ENCODE measurements around the gene ZNF423.

Gene ZNF423

DNA sequence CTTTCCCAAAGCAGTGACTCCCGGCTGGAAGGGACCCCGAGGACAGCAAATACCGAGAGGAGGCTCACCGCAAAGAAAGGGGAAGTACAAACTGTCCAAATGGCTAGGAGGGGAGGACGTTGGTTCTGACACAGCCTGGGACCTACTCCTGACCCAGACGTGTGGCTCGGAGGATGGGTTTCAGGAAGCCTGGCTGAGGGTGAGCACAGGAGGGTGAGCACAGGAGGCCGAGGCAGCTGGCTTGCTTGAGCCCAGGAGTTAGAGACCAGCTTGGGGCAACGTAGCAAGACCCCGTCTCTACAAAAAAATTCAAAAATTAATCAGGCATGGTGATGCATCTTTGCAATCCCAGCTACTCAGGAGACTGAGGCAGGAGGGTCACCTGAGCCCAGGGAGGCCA is 399.1 kb downstream of the ZNF423 start:
- no peak for DNase-seq (ENCODE audit: low spot score)

DNA sequence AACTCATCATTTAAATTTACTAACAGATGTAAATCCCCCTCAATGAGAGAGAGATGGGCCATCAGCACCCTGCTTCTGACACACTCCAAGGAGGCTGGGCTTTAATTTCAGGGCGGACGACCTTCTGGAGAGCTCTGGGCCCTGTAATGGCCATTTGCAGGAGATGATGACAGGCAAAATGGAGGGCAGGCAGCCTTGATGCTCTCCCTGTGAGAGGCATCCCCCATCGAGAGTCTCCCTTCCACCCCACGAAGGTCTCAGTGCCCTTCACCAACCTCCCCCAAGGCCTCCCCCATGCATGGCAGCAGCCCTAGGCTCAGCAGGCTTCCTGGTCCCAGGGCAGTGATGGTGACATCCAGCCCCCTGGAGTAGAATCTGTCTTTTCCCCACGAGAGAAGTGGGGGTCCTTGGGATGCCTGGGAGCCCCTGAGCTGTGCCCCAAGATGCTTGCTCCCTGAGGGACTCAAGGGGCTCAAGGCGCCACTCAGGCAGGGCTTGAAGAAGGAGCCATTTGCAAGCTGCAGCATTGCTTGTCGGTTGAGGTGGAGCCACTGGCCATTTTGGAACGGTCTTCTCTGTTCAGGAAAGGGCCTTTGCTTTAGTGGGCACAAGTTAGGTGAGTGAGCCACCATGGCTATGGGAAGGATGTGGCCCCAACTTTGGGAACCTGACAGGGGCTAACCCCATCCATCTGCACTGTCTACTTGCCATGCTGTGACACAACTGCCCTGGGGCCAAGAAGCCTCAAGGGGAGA is 399.7 kb downstream of the ZNF423 start:
- no peak for DNase-seq (ENCODE audit: low spot score)

DNA sequence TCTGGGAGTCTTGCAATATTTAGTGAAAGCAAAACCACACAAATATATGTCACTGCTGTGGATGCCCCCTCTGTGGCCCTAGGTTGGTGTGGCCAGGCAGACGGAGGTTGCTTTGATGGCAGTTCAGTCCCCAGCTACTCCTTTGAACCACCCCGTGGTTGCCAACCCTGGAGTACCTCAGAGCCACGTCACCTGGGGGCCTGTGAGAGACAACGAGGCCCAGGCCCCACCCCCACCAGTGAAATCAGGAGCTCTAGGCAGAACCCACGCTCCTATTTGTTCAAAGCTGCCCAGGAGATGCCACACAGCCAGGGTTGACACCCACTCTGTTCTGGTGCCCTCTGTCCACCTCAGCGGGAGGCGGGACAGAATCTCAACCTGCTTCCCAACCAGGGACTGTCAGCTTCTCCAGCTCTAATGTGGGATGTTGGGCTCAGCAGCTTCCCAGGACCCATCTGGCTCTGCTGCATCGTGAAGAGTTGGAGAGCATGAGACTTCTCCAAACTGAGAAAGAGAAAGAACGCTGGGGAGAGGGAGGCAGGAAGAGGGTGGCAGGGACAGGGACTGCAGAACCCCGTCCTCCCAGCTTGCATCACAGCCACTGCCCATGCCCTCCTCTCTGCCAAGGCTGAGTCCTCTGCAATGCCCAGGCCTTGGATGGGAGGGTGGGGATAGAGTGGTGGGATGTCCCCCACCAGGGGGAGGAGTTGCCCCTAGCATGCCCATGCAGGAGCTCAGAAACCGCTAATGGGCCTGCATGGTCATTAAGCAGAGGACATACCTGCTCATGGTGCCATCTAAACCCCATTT is 400.5 kb downstream of the ZNF423 start:
- no peak for DNase-seq (ENCODE audit: low spot score)

DNA sequence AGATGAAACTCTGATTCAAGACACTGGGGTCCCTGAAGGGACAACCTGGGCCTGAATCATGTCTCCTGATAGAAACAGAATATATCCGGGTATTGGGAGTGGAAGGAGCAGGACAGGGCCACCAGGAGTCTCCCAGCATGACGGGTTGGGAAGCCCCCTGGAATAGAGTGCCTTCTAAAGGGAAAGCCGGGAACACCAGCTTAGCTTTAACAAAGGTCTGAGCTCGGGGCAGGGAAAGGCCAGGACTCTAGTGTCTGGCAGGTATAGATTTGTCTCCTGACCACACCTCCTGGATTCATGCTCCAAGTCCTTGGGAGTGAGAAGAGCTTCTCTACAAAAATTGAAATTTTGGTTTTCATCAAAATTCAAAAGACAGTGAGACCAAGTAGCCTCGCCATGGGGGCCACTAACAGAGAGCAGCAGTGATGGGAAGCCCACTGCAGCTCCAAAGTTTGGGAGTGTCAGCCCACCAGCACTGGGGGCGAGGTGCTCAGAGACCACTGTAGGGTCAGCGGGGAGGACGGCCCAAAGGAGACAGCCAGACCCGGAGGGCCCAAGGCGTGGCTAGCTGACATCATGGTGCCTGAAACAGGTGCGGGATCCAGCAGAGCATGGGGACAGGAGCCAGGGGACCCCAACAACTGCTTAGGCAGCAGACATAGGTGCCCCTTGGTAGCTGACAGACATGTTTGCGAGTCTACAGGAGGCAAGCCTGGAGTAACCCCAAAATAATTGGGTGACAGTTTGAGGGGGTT is 401.3 kb downstream of the ZNF423 start:
- DNase-seq (ENCODE audit: low spot score) = no peak

DNA sequence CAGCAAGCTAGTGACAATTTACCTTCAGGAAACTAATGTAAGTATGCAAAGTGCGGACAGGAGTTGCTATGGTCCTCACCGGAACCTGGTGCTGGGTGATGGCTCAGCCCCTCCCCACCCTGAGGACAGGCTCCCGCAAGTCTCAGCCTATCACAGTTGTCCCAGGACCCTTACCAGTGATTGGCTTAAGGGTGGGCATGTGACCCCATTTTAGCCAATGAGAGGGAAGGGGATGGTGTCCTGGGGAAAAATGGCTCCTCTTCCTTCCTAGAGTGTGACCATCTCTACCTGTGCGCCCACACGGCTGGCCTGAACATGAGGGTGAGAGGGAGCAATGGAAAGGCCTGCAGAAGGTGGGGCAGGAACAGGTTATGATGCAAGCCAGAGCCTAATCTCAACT is 401.9 kb downstream of the ZNF423 start:
- DNase-seq (ENCODE audit: low spot score) = no peak

DNA sequence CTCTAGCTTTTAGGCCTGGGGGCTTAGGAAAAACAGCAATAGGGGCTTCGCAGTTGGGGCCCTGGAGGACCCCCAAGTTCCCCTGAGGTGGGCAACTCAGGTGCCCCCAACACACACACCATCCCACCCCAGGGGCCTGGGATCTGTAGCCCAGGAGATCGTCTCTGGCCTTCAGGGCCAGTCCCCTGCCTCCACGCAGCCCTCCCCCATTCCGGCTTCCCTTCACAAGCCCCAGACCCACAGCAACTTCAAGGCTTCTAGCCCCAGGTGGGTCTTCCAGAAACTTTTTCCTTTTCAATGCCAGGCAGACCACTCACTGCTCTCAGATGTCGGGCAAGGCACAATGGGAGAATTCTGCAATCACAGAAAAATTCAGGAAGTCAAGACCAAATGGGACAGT is 402.9 kb downstream of the ZNF423 start:
- no peak for DNase-seq (ENCODE audit: low spot score)

DNA sequence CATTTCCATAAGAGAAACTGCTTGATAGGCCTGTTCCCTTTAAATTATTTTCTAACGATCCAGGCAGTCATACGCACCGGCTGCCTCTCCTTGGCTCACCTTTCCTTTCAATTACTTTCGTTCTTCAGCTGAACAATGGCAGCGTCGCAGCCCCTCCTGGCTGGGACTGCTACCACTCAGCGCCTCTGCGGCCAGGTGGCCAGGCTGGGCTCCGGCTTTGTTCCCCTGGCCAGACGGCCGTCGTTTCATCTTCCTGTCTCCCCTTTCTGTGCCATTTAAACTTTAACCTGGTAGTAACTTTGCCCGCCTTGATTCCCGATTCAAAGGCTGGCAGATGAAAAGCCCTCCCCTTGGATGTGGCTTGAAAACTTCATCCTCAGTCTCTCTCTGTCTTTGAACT is 403.3 kb downstream of the ZNF423 start:
- DNase-seq (ENCODE audit: low spot score) = no peak

DNA sequence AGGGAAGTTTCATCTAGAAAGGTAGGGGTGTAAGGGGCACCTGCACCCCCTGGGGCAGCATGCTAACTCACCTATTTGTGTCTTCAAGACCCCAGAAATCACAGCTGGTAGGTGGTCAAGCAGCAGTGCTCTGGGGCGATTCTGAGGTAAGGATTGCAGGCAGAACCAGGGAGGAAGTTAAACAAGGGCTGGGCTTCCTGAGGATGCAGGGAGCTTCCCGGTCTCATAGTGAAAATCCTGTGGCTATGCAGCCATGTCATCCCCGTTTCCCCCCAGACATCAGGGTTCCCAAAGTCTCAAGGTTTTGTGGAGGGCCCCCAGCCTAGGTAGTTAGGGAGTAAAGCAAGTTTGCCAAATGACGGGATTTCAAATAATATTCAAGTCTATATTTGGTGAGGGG is 403.8 kb downstream of the ZNF423 start:
- no peak for DNase-seq (ENCODE audit: low spot score)

DNA sequence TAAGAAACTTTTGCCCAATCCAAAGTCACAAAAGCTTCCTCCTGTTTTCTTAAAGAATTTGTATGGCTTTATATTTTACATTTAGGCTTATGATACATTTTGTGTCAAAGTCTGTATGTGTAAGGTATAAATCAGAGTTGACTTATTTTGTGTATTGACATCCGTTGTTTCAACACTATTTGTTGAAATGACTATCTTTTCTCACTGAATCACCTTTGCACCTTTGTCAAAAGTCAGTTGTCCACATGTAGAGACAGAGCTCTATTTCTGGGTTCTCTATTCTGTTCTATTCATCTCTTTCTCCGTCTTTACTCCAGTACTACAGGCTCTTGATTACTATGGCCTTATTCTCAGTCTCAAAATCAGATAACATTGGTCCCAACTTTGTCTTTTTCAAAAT is 409.1 kb downstream of the ZNF423 start:
- DNase-seq (ENCODE audit: low spot score) = no peak

DNA sequence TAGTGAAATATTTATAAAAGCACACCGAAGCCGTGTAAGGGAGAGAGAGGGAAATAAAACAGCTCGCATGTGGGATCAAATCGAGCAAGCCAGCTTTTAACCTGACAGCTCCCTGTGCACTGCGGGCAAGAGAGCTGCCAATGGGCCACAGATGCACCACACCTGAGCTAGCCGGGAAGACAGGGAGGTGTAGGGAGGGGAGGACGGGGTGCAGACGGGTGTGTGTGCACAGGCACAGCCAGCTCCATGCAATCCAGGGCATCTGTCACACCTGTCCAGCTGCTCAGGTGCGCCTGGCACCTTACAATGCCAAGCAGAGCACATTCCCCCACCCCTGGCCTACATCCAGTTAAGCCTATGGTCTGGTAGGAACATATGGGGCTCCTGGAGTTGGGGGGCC is 412.3 kb downstream of the ZNF423 start:
- no peak for DNase-seq (ENCODE audit: low spot score)

DNA sequence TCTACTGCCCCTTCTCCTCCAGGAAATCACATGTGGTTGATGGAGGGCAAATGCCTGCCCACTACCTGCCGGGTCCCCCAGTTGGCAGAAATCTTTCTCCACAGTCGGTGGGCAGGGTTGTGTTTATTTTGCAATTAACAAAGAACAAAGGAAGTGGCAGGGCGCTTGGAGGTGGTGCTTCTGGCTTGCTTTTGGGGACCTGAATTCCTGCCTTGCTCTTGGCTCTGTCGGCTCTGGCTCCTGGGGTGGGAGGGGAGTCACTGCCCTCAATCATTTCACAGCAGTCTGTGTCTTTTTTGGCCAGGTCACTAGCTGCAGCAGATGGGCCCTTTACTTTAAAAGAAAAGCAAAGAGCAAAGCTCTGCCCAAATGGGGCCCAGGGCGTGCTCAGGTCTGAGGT is 413.1 kb downstream of the ZNF423 start:
- DNase-seq (ENCODE audit: low spot score) = no peak

DNA sequence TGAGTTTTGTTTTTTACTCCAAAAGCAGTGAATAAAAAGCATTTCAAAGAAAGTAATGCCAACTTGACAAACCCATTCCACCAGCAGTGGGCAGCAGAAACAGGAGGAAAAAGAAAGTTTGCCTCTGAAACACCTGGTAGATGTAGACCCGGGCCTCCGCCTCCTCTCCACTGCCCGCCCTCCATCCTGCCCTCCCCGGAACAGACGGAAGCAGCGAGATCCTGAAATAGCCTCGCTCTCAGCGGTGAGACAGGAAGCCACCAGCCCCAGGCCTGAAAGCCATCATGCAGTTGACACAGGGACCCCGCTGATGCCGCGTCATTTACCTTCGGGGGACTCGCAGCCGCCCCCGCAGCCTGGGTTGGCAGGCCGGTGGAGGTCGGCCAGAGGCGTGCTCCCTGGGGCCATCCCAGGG is 414.5 kb downstream of the ZNF423 start:
- DNase-seq (ENCODE audit: low spot score) = no peak

DNA sequence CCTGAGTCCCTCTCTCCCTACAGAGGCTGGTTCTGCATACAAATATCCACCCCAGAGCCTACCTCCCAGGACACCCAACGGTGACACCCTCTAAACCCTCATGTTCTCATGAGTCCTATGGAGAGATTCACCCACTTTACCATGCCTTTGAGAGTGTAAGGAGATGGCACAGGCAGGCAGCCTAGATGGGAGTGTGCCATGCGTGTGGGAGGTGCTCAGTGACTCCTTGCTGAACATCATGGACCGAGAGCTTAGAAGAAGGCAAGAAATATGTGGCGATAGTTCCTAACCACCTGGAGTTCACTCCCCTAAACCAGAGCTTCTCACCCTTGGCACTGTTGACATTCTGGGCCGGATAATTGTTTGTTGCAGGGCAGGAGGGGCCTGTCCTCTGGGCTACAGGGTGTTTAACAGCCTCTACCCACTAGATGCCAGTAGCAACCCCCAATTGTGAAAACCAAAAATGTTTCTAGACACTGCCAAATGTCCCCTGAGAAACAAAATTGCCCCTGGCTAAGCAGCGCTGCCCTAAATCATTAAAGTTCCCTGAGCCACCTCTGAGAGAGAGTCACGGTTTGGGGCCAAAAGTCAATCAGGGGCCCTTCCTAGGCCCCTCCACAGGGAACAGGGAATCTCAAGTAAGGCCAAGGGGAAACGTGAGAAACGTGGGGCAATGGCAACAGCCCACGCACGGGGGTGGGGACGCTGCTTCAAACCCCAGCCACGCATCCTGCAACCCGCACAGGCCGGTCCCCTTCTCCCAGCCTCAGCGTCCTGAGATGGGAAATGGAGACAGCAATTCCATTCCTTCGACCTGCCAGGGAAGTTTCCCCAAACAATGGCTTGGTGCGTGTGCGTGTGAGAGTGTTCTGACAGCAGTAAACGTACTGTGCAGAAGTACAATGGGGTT is 415.5 kb downstream of the ZNF423 start:
- DNase-seq (ENCODE audit: low spot score) = no peak

DNA sequence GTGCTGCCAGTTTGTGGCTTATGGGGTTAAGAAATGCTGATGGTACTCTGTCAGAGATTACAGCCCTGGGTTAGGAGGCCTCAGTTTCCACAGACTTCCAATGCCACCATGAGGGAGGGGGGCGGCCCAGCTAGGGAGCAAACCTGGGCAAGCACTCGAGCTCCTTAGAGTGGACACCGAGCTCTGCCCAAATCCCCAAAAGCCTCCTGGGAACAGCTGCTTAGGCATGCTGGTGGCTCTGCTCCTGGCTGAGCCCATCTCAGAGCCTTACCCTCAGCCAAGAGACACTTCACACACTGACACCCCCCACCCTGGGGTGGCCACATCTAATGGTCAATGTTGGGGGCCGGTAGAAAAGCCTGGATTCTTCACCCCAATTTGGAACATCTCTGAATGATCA is 416.2 kb downstream of the ZNF423 start:
- DNase-seq (ENCODE audit: low spot score) = no peak

DNA sequence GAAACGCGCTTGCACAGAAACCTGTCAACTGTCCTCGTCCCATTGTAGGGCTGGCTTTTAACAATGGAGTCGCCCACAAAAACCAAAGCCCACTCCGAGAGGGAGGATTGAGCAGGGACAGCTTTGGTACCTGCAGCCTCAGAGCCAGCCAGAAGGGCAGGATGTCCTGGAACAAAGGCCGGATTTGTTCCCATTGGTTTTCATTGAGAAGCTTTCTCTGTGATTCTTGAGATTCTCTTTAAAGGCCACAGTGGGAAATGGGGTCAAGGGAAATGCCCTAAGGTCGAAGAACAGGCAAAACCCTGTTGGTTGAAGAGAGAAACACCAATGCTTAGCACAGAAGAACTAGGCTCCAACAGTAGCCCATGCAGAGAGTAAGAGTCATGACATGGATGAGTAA is 416.9 kb downstream of the ZNF423 start:
- no peak for DNase-seq (ENCODE audit: low spot score)

All from AG20443 (cell line).